ENCODE results near the gene KCNT2.

GRCh38 chr1:196573226-196573625 lies 35.0 kb downstream of the KCNT2 start:
- TF ChIP-seq POLR2A (IDR thresholded peaks at IDR 0.05), result no peak
- TF ChIP-seq, protein P1, sequence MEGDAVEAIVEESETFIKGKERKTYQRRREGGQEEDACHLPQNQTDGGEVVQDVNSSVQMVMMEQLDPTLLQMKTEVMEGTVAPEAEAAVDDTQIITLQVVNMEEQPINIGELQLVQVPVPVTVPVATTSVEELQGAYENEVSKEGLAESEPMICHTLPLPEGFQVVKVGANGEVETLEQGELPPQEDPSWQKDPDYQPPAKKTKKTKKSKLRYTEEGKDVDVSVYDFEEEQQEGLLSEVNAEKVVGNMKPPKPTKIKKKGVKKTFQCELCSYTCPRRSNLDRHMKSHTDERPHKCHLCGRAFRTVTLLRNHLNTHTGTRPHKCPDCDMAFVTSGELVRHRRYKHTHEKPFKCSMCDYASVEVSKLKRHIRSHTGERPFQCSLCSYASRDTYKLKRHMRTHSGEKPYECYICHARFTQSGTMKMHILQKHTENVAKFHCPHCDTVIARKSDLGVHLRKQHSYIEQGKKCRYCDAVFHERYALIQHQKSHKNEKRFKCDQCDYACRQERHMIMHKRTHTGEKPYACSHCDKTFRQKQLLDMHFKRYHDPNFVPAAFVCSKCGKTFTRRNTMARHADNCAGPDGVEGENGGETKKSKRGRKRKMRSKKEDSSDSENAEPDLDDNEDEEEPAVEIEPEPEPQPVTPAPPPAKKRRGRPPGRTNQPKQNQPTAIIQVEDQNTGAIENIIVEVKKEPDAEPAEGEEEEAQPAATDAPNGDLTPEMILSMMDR (IDR thresholded peaks at IDR 0.05 in 4 of 5, conservative IDR thresholded peaks at IDR 0.05 in 1 of 5), result no peak

All from gastrocnemius medialis (tissue), 4 donors.